LNCaP clone FGC (cell line): ENCODE results near the gene RAP1GAP2.

Source experiments
- DNase-seq: peaks from one replicate; pipeline ENCODE4 v3.0.0-alpha.2; 2011; ENCODE audit warnings: low read depth
- H3K4me3 ChIP-seq: 2 replicates; pipeline ENCODE4 v1.5.1; 2011; ENCODE audit warnings: mild to moderate bottlenecking, low read depth, low read length, control low read depth
- TF ChIP-seq, protein P1 (sequence below): IDR thresholded peaks from 2 replicates; pipeline ENCODE4 v1.5.1; 2012; ENCODE audit warnings: mild to moderate bottlenecking; ENCODE audit not compliant: control insufficient read depth, insufficient read depth; ENCODE audit errors: extremely low read depth

The RAP1GAP2 gene

DNA sequence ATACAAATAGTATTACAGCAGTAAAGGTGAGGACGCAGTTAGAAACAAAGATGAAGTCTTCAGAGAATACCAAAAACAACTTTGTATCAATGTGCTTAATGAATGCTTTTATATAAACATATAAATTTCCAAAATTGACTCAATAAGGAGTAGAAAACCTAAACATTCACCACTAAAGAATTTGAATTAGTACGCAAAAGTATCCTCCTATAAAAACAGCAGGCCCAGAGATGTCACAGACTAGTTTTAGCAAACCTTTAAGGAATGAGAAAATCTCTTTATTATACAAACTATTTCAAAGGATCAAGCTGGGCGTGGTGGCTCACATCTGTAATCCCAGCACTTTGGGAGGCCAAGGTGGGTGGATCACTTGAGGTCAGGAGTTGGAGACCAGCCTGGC lies 180.9 kb downstream of the RAP1GAP2 start:
- H3K4me3 ChIP-seq: no peak overlapping the region
- TF ChIP-seq, protein P1, sequence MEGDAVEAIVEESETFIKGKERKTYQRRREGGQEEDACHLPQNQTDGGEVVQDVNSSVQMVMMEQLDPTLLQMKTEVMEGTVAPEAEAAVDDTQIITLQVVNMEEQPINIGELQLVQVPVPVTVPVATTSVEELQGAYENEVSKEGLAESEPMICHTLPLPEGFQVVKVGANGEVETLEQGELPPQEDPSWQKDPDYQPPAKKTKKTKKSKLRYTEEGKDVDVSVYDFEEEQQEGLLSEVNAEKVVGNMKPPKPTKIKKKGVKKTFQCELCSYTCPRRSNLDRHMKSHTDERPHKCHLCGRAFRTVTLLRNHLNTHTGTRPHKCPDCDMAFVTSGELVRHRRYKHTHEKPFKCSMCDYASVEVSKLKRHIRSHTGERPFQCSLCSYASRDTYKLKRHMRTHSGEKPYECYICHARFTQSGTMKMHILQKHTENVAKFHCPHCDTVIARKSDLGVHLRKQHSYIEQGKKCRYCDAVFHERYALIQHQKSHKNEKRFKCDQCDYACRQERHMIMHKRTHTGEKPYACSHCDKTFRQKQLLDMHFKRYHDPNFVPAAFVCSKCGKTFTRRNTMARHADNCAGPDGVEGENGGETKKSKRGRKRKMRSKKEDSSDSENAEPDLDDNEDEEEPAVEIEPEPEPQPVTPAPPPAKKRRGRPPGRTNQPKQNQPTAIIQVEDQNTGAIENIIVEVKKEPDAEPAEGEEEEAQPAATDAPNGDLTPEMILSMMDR: no peak
- no peak for DNase-seq

DNA sequence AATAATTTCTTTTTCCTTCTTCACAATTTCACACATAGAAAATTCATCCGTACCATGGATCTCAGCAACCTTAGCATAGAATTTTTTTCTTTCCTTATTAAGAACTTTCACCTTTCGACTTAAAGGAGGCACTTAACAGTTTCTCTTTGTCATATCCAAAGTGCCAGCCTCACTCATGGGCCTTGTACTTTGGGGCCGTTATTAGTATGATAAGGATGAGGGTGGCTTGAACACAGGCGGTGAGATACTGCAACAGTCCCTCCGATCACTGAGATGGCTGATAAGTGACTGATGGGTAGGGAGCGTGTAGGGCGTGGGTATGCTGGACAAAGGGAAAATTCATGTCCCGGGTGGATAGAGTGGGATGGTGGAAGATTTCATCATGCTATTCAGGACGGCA lies 181.9 kb downstream of the RAP1GAP2 start:
- no peak overlapping the region for H3K4me3 ChIP-seq
- DNase-seq: no peak
- TF ChIP-seq, protein P1: no peak

DNA sequence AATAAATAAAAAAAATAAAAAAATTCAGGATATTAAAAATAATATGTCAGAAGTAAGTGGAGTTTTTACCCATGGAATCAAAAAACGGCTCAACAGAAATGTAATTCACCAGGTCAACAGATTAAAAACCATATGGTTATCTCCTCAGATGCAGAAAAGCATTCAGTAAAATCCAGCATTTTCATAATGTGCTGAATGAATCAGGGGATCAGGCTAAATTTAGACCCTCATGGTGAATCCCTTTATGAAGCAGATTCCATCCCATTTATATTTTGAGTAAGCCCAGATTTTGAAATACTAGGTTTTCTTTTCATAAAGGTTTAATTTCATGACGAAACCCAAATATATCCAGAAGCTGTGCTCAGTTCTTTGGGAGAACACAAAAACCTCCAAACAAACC lies 182.8 kb downstream of the RAP1GAP2 start:
- DNase-seq: no peak
- H3K4me3 ChIP-seq: no peak overlapping the region
- TF ChIP-seq, protein P1: no peak

DNA sequence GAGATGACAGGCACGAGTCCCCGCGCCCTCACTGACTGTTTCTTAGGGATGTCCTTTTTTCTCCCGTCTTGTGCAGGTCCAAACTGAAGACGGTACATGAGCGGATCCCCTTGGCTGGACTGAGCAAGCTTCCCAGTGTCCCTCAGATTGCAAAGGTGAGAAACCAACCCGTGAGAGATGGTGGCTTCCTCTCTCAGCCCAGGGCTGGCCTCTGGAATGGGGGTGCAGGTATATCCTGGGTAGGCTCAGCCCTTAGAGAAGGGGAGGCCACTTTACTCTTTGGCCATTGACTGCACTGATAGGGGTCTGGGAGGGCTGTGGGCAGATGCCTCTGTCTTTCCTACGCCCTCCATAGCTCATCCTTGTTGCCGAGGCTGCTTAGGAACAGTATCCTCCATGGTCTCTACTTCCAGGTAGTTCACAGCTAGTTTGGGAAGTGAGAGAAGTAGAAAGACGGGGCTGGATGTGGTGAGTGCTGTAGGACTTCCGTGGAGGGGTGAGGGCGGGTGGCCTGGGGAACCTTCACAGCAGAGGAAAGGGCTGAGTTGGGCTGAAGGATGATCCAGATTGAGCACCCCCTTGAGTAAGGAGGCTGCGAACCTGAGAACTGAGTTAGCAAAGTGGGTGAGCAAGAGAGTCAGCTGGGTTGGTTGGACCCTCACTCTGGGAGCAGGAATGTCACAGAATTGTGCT lies 184.1 kb downstream of the RAP1GAP2 start:
- TF ChIP-seq, protein P1: no peak
- no peak for DNase-seq
- no peak overlapping the region for H3K4me3 ChIP-seq

DNA sequence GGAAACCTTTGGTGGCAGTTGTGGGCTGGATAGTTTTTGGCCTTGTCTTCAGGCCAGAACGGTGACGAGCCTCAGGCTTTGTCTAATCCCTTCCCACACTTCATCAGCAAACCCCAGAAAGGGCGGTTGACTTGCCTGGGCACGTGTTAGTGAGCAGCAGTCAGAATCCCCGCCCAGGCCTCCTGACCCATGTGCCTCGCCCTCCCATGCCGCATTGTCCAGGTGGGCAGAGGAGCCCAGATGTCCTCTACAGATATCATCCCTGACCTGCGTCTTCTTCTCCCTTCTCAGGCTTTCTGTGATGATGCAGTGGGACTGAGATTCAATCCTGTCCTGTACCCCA lies 184.6 kb downstream of the RAP1GAP2 start:
- no peak overlapping the region for H3K4me3 ChIP-seq
- DNase-seq: no peak
- TF ChIP-seq, protein P1: no peak

DNA sequence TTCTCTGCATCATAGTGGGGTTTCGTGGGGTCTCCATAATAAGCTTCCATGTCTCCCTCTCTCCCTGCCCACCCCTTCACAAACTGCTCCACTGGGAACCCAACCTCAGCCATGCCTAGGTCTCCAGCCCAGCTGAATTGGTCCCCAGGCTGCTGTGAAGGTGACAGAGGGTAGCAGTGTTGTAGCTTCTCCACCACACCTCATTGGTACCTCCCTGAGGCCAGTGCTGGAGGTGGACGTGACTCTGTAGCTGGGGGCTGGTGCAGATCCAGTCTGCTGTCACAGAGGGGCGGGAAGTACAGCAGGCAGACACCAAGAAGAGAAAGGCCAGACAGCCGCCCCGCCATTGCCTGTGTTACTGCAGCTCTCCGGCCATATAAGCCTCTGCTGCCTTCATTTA lies 185.1 kb downstream of the RAP1GAP2 start:
- no peak for DNase-seq
- no peak overlapping the region for H3K4me3 ChIP-seq
- TF ChIP-seq, protein P1: no peak

DNA sequence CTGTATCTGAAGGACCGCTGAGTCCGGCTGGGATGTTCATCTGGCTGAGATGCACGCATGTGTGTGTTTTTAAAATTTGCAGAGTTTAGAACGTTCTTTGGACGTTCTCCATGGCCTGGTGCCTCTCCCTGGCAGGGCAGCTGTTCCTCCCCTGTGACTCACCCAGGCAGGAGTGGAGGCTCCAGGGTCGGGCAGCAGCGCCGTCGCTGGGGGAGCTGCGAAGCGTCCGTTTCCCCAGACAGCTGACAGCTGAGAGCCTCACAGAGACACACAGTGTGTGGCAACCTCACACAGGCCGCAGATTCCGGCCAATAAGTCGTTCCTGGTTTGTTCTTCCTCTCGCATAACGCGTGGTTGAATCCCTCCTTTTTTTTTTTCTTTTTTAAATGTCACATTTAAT lies 186.6 kb downstream of the RAP1GAP2 start:
- no peak overlapping the region for H3K4me3 ChIP-seq
- no peak for DNase-seq
- TF ChIP-seq, protein P1: no peak
